Endodermal cell (in vitro differentiated cells): ENCODE data around the gene ITGB7. TPM values are rescaled to one million over a fixed set of nuclear protein-coding genes. Genes with fewer than 3 reads are reported as not detected.

Experiments used
- DNase-seq: peaks from one replicate; pipeline ENCODE4 v3.0.0-alpha.2; 2017
- H3K27ac ChIP-seq: 2 replicates; pipeline ENCODE4 v1.5.1; 2013; ENCODE audit warnings: mild to moderate bottlenecking, low read depth, low read length, moderate library complexity
- H3K27me3 ChIP-seq: 2 replicates; pipeline ENCODE4 v1.6.1; 2013; ENCODE audit warnings: mild to moderate bottlenecking, low read length, moderate library complexity; ENCODE audit not compliant: insufficient read depth, control insufficient read depth, poor library complexity, severe bottlenecking
- H3K36me3 ChIP-seq: 2 replicates; pipeline ENCODE4 v1.7.0; 2013; ENCODE audit warnings: mild to moderate bottlenecking, low read length, moderate library complexity; ENCODE audit not compliant: control insufficient read depth, insufficient read depth
- H3K4me1 ChIP-seq: one replicate; pipeline ENCODE4 v1.7.0; 2013; ENCODE audit warnings: low read length; ENCODE audit not compliant: control insufficient read depth, insufficient read depth
- H3K4me3 ChIP-seq: 2 replicates; pipeline ENCODE4 v1.5.1; 2013; ENCODE audit warnings: mild to moderate bottlenecking, low read length, moderate library complexity
- H3K9ac ChIP-seq: 2 replicates; pipeline ENCODE4 v1.6.1; 2013; ENCODE audit warnings: mild to moderate bottlenecking, low read length, moderate library complexity; ENCODE audit not compliant: poor library complexity, severe bottlenecking; ENCODE audit errors: extremely low read depth
- H3K9me3 ChIP-seq: 2 replicates; pipeline ENCODE4 v1.6.1; 2013; ENCODE audit warnings: mild to moderate bottlenecking, low read length, moderate library complexity; ENCODE audit not compliant: control insufficient read depth
- H3K27ac Mint-ChIP-seq: 2 replicates; pipeline ENCODE4 v1.8.0; 2020; ENCODE audit warnings: mixed read lengths
- H3K27me3 Mint-ChIP-seq: 2 replicates; pipeline ENCODE4 v1.8.0; 2021; ENCODE audit warnings: mild to moderate bottlenecking, mixed read lengths; ENCODE audit not compliant: insufficient read depth
- H3K36me3 Mint-ChIP-seq: 2 replicates; pipeline ENCODE4 v1.8.0; 2020; ENCODE audit warnings: low read depth, mixed read lengths
- H3K4me1 Mint-ChIP-seq: 2 replicates; pipeline ENCODE4 v1.8.0; 2020; ENCODE audit warnings: mixed read lengths
- H3K4me3 Mint-ChIP-seq: 2 replicates; pipeline ENCODE4 v1.8.0; 2020; ENCODE audit warnings: mild to moderate bottlenecking, moderate library complexity, mixed read lengths
- H3K9me3 Mint-ChIP-seq: 2 replicates; pipeline ENCODE4 v1.8.0; 2020; ENCODE audit warnings: mild to moderate bottlenecking, mixed read lengths
- CTCF ChIP-seq: fragments of 200-600 bp; sonication (generic); conservative IDR thresholded peaks from 2 replicates; pipeline ENCODE4 v1.5.0; 2021; ENCODE audit warnings: antibody characterized with exemption, mild to moderate bottlenecking
- WGBS, 2 experiments: methylation state at CpG; one replicate each; pipeline versions ENCODE4 v1.1.5 to v1.1.7; 2013; ENCODE audit warnings: missing lambda C conversion rate in 2 of 2, mixed read lengths in 1 of 2; ENCODE audit not compliant: insufficient coverage in 1 of 2, insufficient read length in 1 of 2; 5-methylcytosine and 5-hydroxymethylcytosine counted together
- total RNA-seq, 2 donors: library from RNA; stranded (reverse); fragmentation: NEBNext Ultra II Directional in 1 of 2; extraction: Animal tissue kit (Norgen Biotek cat#: 25700) in 1 of 2; gene quantifications; 2 replicates in 1 of 2; 3 replicates in 1 of 2; pipeline ENCODE4 v1.2.1, GENCODE V29; 2021

The ITGB7 gene
- total RNA-seq, 2 donors from 2014 or later, result 1.4 TPM

DNA sequence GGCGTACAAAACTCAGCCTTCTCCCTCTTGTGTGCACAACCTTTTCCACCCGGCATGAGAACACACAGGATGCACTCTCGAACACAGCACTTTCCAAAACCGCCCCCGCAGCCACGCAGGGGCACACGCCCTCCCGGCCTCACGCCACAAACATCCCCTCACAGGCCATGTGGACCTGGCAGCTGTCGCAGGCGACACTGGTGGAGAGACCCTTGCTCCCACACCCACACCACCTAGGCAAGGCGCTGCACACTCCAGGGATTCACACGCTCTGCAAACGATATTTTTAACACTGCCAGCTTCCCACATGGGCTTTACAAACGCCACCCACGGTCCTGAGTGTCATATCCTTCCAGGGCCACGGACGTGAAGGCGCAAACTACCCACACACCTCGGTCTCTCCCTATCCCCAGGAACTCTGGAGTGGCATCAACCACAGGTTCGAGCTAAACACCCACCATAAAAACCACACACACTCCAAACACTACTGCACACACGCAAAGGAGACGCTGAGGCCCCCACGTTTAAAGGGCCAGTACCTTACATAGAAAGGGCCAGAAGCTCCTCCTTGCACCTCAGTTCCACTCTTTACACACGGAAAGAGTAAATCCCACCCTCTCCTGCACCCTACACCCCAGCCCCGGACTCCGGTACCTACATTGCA, 12.4 kb upstream of the ITGB7 start:
- H3K36me3 Mint-ChIP-seq, result peaks cover 4% of the 10 kb centered on the region
- peak overlapping the region; percentile 35 for H3K27ac Mint-ChIP-seq
- H3K27me3 ChIP-seq, result peaks cover 21% of the 10 kb centered on the region
- H3K9me3 ChIP-seq, result no peaks in the 10 kb centered on the region
- H3K27ac ChIP-seq, result no peak overlapping the region
- peaks cover 24% of the 10 kb centered on the region for H3K27me3 Mint-ChIP-seq
- no peaks in the 10 kb centered on the region for H3K36me3 ChIP-seq
- DNase-seq, result peak; percentile 66
- 10 to 13% methylated on average over 8 to 27 of the region's 27 CpGs for WGBS, 2 experiments
- no peak for TF ChIP-seq CTCF
- peaks cover 72% of the 10 kb centered on the region for H3K4me1 Mint-ChIP-seq
- no peaks in the 10 kb centered on the region for H3K9me3 Mint-ChIP-seq
- peaks cover 21% of the 10 kb centered on the region for H3K4me1 ChIP-seq
- H3K4me3 ChIP-seq, result peak overlapping the region; percentile 92
- peak overlapping the region; percentile 69 for H3K4me3 Mint-ChIP-seq
- H3K9ac ChIP-seq, result no peak overlapping the region

- H3K9me3 Mint-ChIP-seq, result no peaks in the 10 kb centered on the region
- H3K36me3 Mint-ChIP-seq, result peaks cover 9% of the 10 kb centered on the region
- H3K27ac Mint-ChIP-seq, result no peak overlapping the region
- H3K27me3 Mint-ChIP-seq, result peaks cover 24% of the 10 kb centered on the region
- Histone ChIP-seq H3K9me3 (no peaks in the 10 kb centered on the region), H3K4me3 (peak overlapping the region; percentile 92), H3K27ac (no peak overlapping the region), H3K27me3 (peaks cover 21% of the 10 kb centered on the region), H3K4me1 (peaks cover 16% of the 10 kb centered on the region), H3K36me3 (no peaks in the 10 kb centered on the region), H3K9ac (no peak overlapping the region)
- WGBS, 2 experiments, result 20 to 26% methylated on average over 4 to 25 of the region's 30 CpGs
- peak overlapping the region; percentile 69 for H3K4me3 Mint-ChIP-seq
- no peak for TF ChIP-seq CTCF
- H3K4me1 Mint-ChIP-seq, result peaks cover 71% of the 10 kb centered on the region
- peak; percentile 65 for DNase-seq
Measured at GRCh38 chr12:53218551-53219291, 11.7 kb upstream of the ITGB7 start.

DNA sequence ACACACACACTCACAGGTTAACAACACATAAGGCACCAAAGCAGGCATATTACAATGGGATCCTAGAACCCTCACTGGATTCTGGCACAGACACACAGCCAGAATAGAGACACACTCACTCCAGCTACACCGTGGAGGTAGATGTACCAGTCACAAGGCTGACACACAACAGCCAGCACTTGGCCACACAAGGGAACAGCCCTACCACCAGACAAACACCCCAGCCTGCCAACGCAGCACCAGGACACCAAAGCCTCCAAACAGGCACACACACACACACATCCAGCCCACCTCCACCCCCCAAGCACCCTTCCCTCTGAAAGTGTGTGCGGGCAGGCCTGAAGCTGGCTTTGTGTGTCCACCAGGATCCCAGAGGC, 10.9 kb upstream of the ITGB7 start:
- Mint-ChIP-seq H3K36me3 (peaks cover 16% of the 10 kb centered on the region), H3K27me3 (peaks cover 24% of the 10 kb centered on the region), H3K4me1 (peaks cover 68% of the 10 kb centered on the region), H3K9me3 (no peaks in the 10 kb centered on the region), H3K27ac (peak overlapping the region; percentile 72), H3K4me3 (peak overlapping the region; percentile 69)
- H3K4me3 ChIP-seq, result no peak overlapping the region
- H3K27me3 ChIP-seq, result peaks cover 21% of the 10 kb centered on the region
- H3K27ac ChIP-seq, result no peak overlapping the region
- no peaks in the 10 kb centered on the region for H3K36me3 ChIP-seq
- no peaks in the 10 kb centered on the region for H3K9me3 ChIP-seq
- 38% methylated on average over 3 of the region's 3 CpGs; no CpG with 5 or more reads in 1 of the 2 experiments for WGBS, 2 experiments
- TF ChIP-seq CTCF, result no peak
- H3K9ac ChIP-seq, result no peak overlapping the region
- H3K4me1 ChIP-seq, result peaks cover 14% of the 10 kb centered on the region
- DNase-seq, result no peak
